Subcutaneous adipose tissue (tissue), 4 donors: ENCODE data around the gene AFG1L. TPM values are rescaled to one million over a fixed set of nuclear protein-coding genes. Genes with fewer than 3 reads are reported as not detected.

ENCODE experiments used
- CTCF ChIP-seq: fragments of 450-650 bp; IDR thresholded peaks from one replicate; pipeline ENCODE4 v1.5.1; 2016; ENCODE audit warnings: low read depth, mild to moderate bottlenecking, control low read depth, antibody characterized with exemption, moderate library complexity
- total RNA-seq, 4 donors: library from RNA; depleted of rRNA; stranded (reverse); fragments of >200 nt; gene quantifications; one replicate each; pipeline ENCODE4 v1.1.0, GENCODE V29; 2016

The AFG1L gene
- total RNA-seq, 4 donors from 2014 or later, result 1.9 to 4.4 (median 2.9) TPM

GRCh38 chr6:108355890-108356289 is 61.0 kb downstream of the AFG1L start:
- TF ChIP-seq CTCF, result no peak

- TF ChIP-seq CTCF, result no peak
Measured at GRCh38 chr6:108359901-108360882, 65.3 kb downstream of the AFG1L start.

- TF ChIP-seq CTCF, result no peak
Measured at GRCh38 chr6:108360919-108361311, 66.1 kb downstream of the AFG1L start.

- no peak for TF ChIP-seq CTCF
Measured at GRCh38 chr6:108361312-108361932, 66.6 kb downstream of the AFG1L start.

GRCh38 chr6:108362455-108362854 is 67.6 kb downstream of the AFG1L start:
- no peak for TF ChIP-seq CTCF

- TF ChIP-seq CTCF, result no peak
Measured at GRCh38 chr6:108363113-108363512, 68.3 kb downstream of the AFG1L start.

- TF ChIP-seq CTCF, result no peak
Measured at GRCh38 chr6:108363889-108364313, 69.0 kb downstream of the AFG1L start.
